Hepatocyte (in vitro differentiated cells): ENCODE results near the gene CAMK1G. TPM values are rescaled to one million over a fixed set of nuclear protein-coding genes. Genes with fewer than 3 reads are reported as not detected.

Source experiments
- DNase-seq: peaks from one replicate; pipeline ENCODE4 v3.0.0-alpha.2; 2016; ENCODE audit warnings: low spot score
- H2AFZ ChIP-seq: fragments of 200-600 bp; sonication (generic); 2 replicates; pipeline ENCODE4 v1.6.0; 2016; ENCODE audit warnings: antibody characterized with exemption, mild to moderate bottlenecking
- H3K27ac ChIP-seq: fragments of 200-600 bp; sonication (generic); 2 replicates; pipeline ENCODE4 v1.5.1; 2016; ENCODE audit warnings: mild to moderate bottlenecking
- H3K27me3 ChIP-seq: fragments of 200-600 bp; sonication (generic); 2 replicates; pipeline ENCODE4 v1.6.1; 2016
- H3K36me3 ChIP-seq: fragments of 200-600 bp; sonication (generic); replicated peaks from 2 replicates; pipeline ENCODE4 v1.5.1; 2016; ENCODE audit warnings: low read depth; ENCODE audit not compliant: insufficient read depth
- H3K4me1 ChIP-seq: fragments of 200-600 bp; sonication (generic); 2 replicates; pipeline ENCODE4 v1.5.1; 2016; ENCODE audit warnings: mild to moderate bottlenecking, moderate library complexity; ENCODE audit not compliant: insufficient read depth
- H3K4me2 ChIP-seq: fragments of 200-600 bp; sonication (generic); 2 replicates; pipeline ENCODE4 v1.6.0; 2016
- H3K4me3 ChIP-seq: fragments of 200-600 bp; sonication (generic); 2 replicates; pipeline ENCODE4 v1.5.1; 2016; ENCODE audit warnings: mild to moderate bottlenecking
- H3K79me2 ChIP-seq: fragments of 200-600 bp; sonication (generic); 2 replicates; pipeline ENCODE4 v1.6.0; 2017; ENCODE audit warnings: mild to moderate bottlenecking
- H3K9me2 ChIP-seq: fragments of 200-600 bp; sonication (generic); replicated peaks from 2 replicates; pipeline ENCODE4 v1.6.0; 2017; ENCODE audit warnings: mild to moderate bottlenecking; ENCODE audit not compliant: insufficient read depth
- H3K9me3 ChIP-seq: fragments of 200-600 bp; sonication (generic); 2 replicates; pipeline ENCODE4 v1.5.1; 2016; ENCODE audit warnings: low read depth, mild to moderate bottlenecking
- H4K20me1 ChIP-seq: fragments of 200-600 bp; sonication (generic); 2 replicates; pipeline ENCODE4 v1.6.0; 2016; ENCODE audit warnings: mild to moderate bottlenecking; ENCODE audit not compliant: insufficient read depth, poor library complexity, severe bottlenecking
- EZH2 ChIP-seq: fragments of 200-600 bp; sonication (generic); IDR thresholded peaks from 2 replicates; pipeline ENCODE4 v1.6.1; 2016; ENCODE audit warnings: antibody characterized with exemption, mild to moderate bottlenecking, borderline replicate concordance
- EZH2phosphoT487 ChIP-seq: fragments of 200-600 bp; sonication (generic); IDR thresholded peaks from one replicate; pipeline ENCODE4 v1.6.1; 2018; ENCODE audit warnings: antibody characterized with exemption, mild to moderate bottlenecking, low read depth, moderate library complexity; ENCODE audit not compliant: unreplicated experiment, severe bottlenecking
- WGBS: methylation state at CpG from one replicate; pipeline ENCODE4 v1.1.6; 2016; ENCODE audit warnings: low lambda C conversion rate; ENCODE audit errors: missing lambda C conversion rate; 5-methylcytosine and 5-hydroxymethylcytosine counted together
- microRNA-seq: library from miRNA; unstranded; fragments of <30 nt; microRNA quantifications from one replicate; pipeline ENCODE4, GENCODE V29; 2017
- polyA plus RNA-seq: library from polyadenylated mRNA; unstranded; fragments of >200 nt; fragmentation: Nextera tagmentation; extraction: Ambion mirVana; gene quantifications from 2 replicates; pipeline ENCODE4 v1.2.1, GENCODE V29; 2016
- total RNA-seq: library from RNA; depleted of rRNA; stranded (reverse); fragments of >200 nt; gene quantifications from 2 replicates; pipeline ENCODE4 v1.2.3, GENCODE V29; 2014
- TF ChIP-seq, protein P1 (sequence below): fragments of 200-600 bp; sonication (generic); IDR thresholded peaks from 2 replicates; pipeline ENCODE4 v1.5.1; 2016; ENCODE audit warnings: antibody characterized with exemption, mild to moderate bottlenecking; ENCODE audit not compliant: poor library complexity

CAMK1G gene
- total and polyA plus RNA-seq, 2 experiments from 2014 or later = 1.1 to 1.2 TPM

DNA sequence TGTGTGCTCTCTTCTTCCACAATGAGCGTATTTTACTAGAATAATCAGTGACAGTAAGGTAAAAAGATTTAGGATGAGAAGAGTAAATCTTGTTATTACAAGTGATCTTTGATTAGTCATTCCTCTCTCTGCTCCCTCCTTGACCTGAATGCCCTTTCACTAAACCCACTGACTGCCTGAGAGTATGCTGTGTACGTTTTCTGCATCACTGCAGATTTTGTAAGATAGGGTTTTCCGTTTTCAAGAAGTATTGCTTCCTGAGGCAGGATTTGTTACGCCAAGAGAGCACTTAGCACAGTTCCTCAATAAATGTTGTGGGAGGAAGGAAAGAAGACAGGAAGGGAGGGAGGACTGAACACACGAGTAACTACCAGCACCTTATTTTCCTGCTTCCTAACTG lies 76.4 kb downstream of the CAMK1G start:
- 46% methylated on average over 5 of the region's 5 CpGs for WGBS

GRCh38 chr1:209661071-209661470 lies 77.6 kb downstream of the CAMK1G start:
- no peak overlapping the region for H3K4me2 ChIP-seq
- peaks cover 3% of the 10 kb centered on the region for H3K4me1 ChIP-seq
- H3K27ac ChIP-seq = no peak overlapping the region
- TF ChIP-seq, protein P1, sequence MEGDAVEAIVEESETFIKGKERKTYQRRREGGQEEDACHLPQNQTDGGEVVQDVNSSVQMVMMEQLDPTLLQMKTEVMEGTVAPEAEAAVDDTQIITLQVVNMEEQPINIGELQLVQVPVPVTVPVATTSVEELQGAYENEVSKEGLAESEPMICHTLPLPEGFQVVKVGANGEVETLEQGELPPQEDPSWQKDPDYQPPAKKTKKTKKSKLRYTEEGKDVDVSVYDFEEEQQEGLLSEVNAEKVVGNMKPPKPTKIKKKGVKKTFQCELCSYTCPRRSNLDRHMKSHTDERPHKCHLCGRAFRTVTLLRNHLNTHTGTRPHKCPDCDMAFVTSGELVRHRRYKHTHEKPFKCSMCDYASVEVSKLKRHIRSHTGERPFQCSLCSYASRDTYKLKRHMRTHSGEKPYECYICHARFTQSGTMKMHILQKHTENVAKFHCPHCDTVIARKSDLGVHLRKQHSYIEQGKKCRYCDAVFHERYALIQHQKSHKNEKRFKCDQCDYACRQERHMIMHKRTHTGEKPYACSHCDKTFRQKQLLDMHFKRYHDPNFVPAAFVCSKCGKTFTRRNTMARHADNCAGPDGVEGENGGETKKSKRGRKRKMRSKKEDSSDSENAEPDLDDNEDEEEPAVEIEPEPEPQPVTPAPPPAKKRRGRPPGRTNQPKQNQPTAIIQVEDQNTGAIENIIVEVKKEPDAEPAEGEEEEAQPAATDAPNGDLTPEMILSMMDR = no peak
- TF ChIP-seq EZH2 = no peak
- no peak for TF ChIP-seq EZH2phosphoT487
- H3K79me2 ChIP-seq = no peaks in the 10 kb centered on the region
- no peaks in the 10 kb centered on the region for H3K36me3 ChIP-seq
- H3K27me3 ChIP-seq = no peaks in the 10 kb centered on the region
- no peaks in the 10 kb centered on the region for H3K9me3 ChIP-seq
- no peaks in the 10 kb centered on the region for H4K20me1 ChIP-seq
- DNase-seq = no peak
- H3K4me3 ChIP-seq = no peak overlapping the region
- WGBS = 44% methylated on average over 1 of the region's 1 CpG
- H2AFZ ChIP-seq = no peak overlapping the region
- H3K9me2 ChIP-seq = no peaks in the 10 kb centered on the region

More for the DNA sequence above, 76.4 kb downstream of the CAMK1G start:
- H4K20me1 ChIP-seq = no peaks in the 10 kb centered on the region
- H3K9me2 ChIP-seq = no peaks in the 10 kb centered on the region
- no peak for DNase-seq
- H3K9me3 ChIP-seq = no peaks in the 10 kb centered on the region
- H3K4me1 ChIP-seq = peaks cover 11% of the 10 kb centered on the region
- no peak overlapping the region for H3K4me2 ChIP-seq
- TF ChIP-seq EZH2 (no peak), EZH2phosphoT487 (no peak)
- TF ChIP-seq, protein P1 = no peak
- H3K4me3 ChIP-seq = no peak overlapping the region
- H2AFZ ChIP-seq = no peak overlapping the region
- H3K79me2 ChIP-seq = no peaks in the 10 kb centered on the region
- no peaks in the 10 kb centered on the region for H3K27me3 ChIP-seq
- H3K27ac ChIP-seq = no peak overlapping the region
- no peaks in the 10 kb centered on the region for H3K36me3 ChIP-seq

- Histone ChIP-seq H3K79me2 (no peaks in the 10 kb centered on the region), H2AFZ (no peak overlapping the region), H3K4me3 (no peak overlapping the region), H3K27me3 (no peaks in the 10 kb centered on the region), H3K9me2 (no peaks in the 10 kb centered on the region), H3K36me3 (no peaks in the 10 kb centered on the region), H3K4me2 (no peak overlapping the region), H3K27ac (no peak overlapping the region), H4K20me1 (no peaks in the 10 kb centered on the region), H3K4me1 (no peaks in the 10 kb centered on the region), H3K9me3 (no peaks in the 10 kb centered on the region)
- no peak for DNase-seq
- TF ChIP-seq, protein P1 = no peak
- TF ChIP-seq EZH2 = no peak
- no peak for TF ChIP-seq EZH2phosphoT487
- WGBS = 73% methylated on average over 3 of the region's 3 CpGs
Observed at GRCh38 chr1:209662879-209663327, 79.4 kb downstream of the CAMK1G start.

Small RNA genes lying within 50 kb of the gene (microRNA-seq; reads per million reads assigned to microRNA genes)
- gene MIR4260 = not detected

Other genes with a start within 250 kb of the CAMK1G start
- 63.7 and 76.9 TPM in 2 replicates for gene LAMB3, start 68.7 kb downstream of the CAMK1G start, total RNA-seq
- 48.8 and 55.9 TPM in 2 replicates for gene LAMB3, start 68.7 kb downstream of the CAMK1G start, polyA plus RNA-seq
- gene G0S2, start 91.7 kb downstream of the CAMK1G start, total RNA-seq = 37.0 and 38.3 TPM in 2 replicates
- 31.5 and 32.2 TPM in 2 replicates for gene G0S2, start 91.7 kb downstream of the CAMK1G start, polyA plus RNA-seq
- gene HSD11B1, start 121.1 kb downstream of the CAMK1G start, total RNA-seq = 1.7 and 2.1 TPM in 2 replicates
- not detected in 2 replicates for gene HSD11B1, start 121.1 kb downstream of the CAMK1G start, polyA plus RNA-seq
- gene TRAF3IP3, start 172.3 kb downstream of the CAMK1G start, total RNA-seq = 0.13 and 0.20 TPM in 2 replicates
- 0.16 TPM in 1 of 2 replicates, not detected in the other for gene TRAF3IP3, start 172.3 kb downstream of the CAMK1G start, polyA plus RNA-seq
- gene C1orf74, start 200.8 kb downstream of the CAMK1G start, total RNA-seq = 3.3 and 3.8 TPM in 2 replicates
- gene C1orf74, start 200.8 kb downstream of the CAMK1G start, polyA plus RNA-seq = 2.2 and 2.7 TPM in 2 replicates
- gene IRF6, start 222.4 kb downstream of the CAMK1G start, total RNA-seq = 34.2 and 35.3 TPM in 2 replicates
- 21.3 and 31.0 TPM in 2 replicates for gene IRF6, start 222.4 kb downstream of the CAMK1G start, polyA plus RNA-seq
- gene UTP25, start 244.3 kb downstream of the CAMK1G start, total RNA-seq = 8.0 and 8.3 TPM in 2 replicates
- gene UTP25, start 244.3 kb downstream of the CAMK1G start, polyA plus RNA-seq = 3.2 and 5.2 TPM in 2 replicates